ENCODE measurements around the gene REXO4. TPM values are rescaled to one million over a fixed set of nuclear protein-coding genes. Genes with fewer than 3 reads are reported as not detected.

REXO4 gene
- total and polyA plus RNA-seq, 2 of the 13 experiments (the other 11 are each of a cell fraction or from before 2014, with no cell fraction given): 18.5 to 30.4 TPM

DNA sequence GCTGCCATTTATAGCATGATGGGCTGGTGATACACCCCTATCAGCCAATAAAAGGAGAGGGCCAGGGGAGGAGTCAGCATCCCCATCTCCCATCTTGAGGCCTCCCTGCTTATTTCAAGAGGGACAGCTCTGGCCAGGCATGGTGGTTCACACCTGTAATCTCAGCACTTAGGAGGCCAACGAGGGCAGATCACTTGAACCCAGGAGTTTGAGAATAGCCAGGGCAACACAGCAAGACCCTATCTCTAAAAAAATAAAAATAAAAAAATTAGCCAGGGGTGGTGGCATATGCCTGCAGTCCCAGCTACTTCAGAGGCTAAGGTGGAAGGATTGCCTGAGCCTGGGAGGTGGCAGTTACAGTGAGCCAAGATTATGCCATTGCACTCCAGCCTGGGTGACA, 9.8 kb downstream of the REXO4 start (continued):
- TF ChIP-seq, protein P1, sequence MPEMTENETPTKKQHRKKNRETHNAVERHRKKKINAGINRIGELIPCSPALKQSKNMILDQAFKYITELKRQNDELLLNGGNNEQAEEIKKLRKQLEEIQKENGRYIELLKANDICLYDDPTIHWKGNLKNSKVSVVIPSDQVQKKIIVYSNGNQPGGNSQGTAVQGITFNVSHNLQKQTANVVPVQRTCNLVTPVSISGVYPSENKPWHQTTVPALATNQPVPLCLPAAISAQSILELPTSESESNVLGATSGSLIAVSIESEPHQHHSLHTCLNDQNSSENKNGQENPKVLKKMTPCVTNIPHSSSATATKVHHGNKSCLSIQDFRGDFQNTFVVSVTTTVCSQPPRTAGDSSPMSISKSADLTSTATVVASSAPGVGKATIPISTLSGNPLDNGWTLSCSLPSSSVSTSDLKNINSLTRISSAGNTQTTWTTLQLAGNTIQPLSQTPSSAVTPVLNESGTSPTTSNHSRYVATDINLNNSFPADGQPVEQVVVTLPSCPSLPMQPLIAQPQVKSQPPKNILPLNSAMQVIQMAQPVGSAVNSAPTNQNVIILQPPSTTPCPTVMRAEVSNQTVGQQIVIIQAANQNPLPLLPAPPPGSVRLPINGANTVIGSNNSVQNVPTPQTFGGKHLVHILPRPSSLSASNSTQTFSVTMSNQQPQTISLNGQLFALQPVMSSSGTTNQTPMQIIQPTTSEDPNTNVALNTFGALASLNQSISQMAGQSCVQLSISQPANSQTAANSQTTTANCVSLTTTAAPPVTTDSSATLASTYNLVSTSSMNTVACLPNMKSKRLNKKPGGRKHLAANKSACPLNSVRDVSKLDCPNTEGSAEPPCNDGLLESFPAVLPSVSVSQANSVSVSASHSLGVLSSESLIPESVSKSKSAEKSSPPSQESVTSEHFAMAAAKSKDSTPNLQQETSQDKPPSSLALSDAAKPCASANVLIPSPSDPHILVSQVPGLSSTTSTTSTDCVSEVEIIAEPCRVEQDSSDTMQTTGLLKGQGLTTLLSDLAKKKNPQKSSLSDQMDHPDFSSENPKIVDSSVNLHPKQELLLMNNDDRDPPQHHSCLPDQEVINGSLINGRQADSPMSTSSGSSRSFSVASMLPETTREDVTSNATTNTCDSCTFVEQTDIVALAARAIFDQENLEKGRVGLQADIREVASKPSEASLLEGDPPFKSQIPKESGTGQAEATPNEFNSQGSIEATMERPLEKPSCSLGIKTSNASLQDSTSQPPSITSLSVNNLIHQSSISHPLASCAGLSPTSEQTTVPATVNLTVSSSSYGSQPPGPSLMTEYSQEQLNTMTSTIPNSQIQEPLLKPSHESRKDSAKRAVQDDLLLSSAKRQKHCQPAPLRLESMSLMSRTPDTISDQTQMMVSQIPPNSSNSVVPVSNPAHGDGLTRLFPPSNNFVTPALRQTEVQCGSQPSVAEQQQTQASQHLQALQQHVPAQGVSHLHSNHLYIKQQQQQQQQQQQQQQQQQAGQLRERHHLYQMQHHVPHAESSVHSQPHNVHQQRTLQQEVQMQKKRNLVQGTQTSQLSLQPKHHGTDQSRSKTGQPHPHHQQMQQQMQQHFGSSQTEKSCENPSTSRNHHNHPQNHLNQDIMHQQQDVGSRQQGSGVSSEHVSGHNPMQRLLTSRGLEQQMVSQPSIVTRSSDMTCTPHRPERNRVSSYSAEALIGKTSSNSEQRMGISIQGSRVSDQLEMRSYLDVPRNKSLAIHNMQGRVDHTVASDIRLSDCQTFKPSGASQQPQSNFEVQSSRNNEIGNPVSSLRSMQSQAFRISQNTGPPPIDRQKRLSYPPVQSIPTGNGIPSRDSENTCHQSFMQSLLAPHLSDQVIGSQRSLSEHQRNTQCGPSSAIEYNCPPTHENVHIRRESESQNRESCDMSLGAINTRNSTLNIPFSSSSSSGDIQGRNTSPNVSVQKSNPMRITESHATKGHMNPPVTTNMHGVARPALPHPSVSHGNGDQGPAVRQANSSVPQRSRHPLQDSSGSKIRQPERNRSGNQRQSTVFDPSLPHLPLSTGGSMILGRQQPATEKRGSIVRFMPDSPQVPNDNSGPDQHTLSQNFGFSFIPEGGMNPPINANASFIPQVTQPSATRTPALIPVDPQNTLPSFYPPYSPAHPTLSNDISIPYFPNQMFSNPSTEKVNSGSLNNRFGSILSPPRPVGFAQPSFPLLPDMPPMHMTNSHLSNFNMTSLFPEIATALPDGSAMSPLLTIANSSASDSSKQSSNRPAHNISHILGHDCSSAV (CRISPR knock-in tag; IDR thresholded peaks at IDR 0.05; ENCODE audit: borderline replicate concordance): no peak
- TF ChIP-seq ZNF251 (CRISPR knock-in tag; IDR thresholded peaks at IDR 0.05): no peak
- TF ChIP-seq ZNF543 (CRISPR knock-in tag; IDR thresholded peaks at IDR 0.05): no peak
